Stimulated activated CD8-positive, alpha-beta memory T cell treated with anti-CD3 and anti-CD28 coated beads, Interleukin-7, amount 100 ng/mL, for 1 hour (primary cell): ENCODE measurements around the gene FBXO48.
"Not testable (repeated sequence)": the region's sequence is repeated elsewhere in the genome, so short reads cannot be mapped to it uniquely, and the experiment has no call there.

Experiments
- DNase-seq, 2 donors: peaks; one replicate each; pipeline ENCODE4 v3.0.0-alpha.2; 2020; ENCODE audit warnings: low read depth in 2 of 2

The FBXO48 gene, protein sequence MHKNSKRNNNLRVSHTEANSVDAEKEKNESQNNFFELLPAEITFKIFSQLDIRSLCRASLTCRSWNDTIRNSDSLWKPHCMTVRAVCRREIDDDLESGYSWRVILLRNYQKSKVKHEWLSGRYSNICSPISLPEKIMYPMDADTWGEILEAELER

DNA sequence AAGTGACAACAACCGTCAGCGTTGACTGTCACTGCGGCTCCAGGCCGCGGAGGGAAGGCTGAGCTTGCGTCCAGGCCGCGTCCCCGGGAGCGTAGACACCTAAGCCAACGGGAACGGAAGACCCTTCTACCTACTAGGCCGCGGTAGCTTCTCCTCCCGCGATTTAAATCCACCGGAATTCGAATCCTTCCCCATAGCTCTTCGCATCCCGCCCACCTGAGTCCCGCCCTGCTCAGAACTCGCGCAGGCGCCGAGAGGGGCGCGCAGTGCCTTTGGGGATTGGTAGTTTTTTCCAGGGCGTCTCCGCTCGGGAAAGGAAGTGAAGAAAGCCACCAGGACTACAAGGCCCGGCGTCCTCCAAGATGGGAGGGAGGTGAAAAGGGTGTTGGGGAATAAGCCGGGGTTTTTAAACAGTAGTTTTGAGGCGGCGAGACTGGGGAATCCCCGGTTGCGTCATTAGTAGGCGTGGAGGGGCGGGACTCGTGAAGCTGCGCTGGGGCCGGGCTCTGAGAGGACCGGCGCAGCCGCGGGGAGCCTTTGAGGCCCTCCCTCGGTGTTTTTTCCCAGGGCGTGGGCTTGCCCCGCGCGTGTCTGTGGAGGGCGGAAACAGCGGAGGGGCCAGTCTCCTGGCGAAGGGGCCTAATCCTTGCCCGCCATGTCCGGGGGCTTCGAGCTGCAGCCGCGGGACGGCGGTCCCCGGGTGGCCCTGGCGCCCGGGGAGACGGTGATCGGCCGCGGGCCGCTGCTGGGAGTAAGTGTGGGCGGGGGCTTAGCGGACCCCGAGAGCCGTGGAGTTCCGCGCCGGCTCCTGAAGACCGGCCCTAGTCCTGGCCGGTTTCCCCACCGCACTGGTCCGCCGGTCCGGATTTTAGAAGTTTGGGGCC, at the start of gene FBXO48, which contains the start of gene APLF:
Gene FBXO48 (minus strand): TSS at position 218 of the 884 bp plus-strand sequence. CDS start 2,149 bp downstream, outside the sequence.
Gene APLF (plus strand): TSS at position 509 of the 884 bp plus-strand sequence. CDS start 147 bp downstream, at position 656.
- DNase-seq: peak; percentile 96 to 97

DNA sequence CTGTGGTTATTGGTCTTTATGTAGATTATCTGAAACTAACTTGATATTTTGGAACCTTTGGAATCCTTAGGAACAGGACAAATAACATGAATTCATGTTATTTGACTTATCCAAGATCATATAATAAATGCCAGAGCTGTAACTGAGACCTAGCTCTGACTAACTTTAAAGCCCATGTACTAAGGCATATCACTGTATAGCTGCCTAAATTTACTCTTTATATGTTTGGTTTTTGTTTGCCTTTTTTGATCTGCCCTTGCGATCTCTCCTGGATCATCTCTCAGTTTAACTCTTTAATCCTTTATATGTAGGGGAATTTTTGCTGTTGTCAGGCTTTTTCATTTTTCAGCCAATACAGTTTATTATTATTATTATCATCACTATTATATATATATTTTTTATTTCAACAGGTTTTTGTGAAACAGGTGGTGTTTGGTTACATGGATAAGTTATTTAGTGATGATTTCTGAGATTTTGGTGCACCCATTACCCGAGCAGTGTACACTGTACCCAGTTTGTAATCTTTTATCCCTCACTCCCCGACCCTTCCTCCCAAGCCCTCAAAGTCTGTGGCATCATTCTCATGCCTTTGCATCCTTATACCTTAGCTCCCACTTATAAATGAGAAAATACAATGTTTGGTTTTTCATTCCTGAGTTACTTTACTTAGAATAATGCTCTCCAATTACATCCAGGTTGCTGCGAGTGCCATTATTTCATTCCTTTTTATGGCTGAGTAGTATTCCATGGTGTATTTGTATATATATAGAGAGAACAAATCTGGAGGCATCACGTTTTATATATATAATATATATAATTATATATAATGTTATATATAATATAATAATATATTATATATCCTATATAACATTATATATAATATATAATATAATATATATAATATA, 49.2 kb upstream of the FBXO48 start:
- DNase-seq: no peak

DNA sequence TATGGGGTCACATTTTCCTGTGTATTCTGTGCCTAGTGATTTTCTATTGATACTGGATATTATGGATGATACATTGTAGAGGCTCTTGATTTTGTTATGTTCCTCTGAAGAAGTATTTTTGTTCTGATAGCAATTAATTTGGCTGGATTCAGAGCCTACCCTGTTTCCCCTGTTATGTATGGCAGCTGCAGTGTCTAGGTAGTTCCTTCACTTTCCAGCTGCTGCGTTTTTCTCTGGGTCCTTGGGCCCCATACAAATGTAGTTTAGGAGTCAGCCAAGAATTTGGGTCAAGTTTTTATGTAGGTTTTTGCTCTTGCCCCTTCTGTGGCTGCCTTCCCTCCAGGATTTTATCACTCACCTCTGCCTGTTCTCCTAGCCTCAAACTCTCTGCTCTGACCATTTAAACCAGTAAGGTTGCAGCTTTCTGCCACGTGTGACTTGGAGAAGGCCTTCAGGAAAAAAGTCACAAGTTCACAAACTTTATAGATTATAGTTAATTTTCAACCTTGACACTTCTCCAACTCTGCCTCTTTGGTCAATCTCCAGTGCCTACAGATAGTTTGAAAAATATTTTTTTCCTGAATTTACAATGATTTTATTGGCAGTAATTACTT, 47.3 kb upstream of the FBXO48 start:
- DNase-seq: no peak

DNA sequence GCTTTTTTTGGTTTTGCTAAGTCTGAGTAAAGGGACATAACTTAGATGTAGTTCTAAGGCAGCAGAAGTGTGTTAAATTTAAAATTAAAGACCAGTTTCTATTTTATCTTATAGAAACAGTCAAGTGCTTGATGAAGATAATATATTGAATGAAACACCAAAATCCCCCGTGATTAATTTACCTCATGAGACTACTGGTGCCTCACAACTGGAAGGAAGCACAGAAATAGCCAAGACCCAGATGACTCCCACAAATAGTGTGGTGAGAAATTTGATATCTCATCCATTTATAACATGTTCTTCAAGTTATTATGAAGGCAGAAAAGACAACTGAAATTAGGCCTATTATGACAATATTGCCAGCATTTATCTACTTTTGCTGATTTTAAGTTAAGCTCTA, 45.9 kb upstream of the FBXO48 start:
- no peak for DNase-seq

DNA sequence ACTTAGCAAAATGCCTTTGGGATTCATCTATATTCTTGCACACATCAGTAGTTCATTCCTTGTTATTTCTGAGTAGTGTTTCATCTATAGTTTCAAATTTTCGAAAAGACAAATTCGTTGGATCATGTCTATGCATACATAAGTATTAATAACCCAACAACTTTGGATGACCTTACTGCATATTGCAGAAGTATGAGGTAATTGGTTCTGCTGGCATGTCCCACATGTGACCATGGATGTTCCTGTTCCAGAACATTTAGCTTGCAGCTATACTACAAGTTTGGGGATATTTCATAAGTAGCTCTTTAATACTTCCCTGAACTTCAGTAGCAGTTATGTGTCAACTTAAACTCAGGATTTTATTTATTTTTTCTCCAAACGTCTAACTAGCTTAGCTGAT, 45.2 kb upstream of the FBXO48 start:
- no peak for DNase-seq

DNA sequence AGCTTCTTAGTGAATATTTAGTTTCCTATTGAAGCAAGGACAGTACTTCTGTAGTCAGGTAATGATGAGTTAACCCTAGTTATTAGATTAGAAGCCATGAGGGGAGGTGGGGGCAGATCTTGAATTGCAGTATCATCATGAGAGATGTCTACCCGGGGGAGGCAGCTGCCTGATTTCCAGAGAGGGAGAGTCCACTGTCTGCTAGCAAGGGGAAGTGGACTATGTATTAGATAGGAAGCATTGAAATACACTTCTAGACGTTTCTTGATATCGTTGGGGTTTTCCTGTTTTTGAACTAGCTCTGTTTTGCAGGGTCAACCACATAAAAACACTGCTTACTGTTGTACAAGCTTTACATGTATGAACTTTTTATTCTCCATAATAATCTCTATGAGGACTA, 39.1 kb upstream of the FBXO48 start:
- no peak for DNase-seq

DNA sequence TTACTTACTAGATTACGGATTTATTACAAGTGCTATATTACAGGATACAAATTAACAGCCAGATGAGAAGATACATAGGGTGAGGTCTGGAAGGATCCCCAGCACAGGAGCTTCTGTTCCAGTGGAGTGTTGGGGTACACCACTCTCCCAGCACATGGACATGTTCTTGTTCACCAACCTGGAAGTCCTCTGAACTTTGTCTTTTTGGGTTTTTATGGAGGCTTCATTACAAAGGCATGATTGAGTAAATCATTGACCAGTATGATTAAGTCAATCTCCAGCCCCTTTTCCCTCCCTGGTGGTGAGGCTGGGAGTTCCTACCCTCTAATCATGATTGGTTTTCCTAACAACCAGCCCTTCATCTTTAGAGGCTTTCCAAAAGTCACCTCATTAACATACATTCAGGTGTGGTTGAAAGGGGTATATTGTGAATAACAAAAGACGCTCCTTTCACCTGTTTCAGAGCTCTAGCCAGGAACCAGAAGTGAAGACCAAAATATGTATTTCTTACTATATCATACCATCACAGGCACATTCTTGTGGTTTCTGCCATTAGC, 38.6 kb upstream of the FBXO48 start:
- DNase-seq: no peak

DNA sequence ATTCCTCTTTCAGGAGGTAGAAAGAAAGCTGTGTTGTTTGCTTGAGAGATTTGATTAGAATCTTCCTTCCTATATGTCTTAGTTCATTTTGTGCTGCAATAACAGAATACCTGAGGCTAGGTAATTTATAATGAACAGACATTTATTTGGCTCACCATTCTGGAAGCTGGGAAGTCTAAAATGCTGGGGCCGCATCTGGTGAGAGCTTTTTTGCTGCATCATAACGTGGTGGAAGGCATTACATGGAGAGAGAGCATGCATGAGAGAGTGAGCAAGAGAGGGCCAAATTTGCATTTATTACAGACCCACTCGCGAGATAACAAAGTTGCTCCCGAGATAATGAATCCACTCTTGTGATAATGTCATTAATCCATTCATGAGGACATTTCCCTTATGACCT, 34.7 kb upstream of the FBXO48 start:
- no peak for DNase-seq

DNA sequence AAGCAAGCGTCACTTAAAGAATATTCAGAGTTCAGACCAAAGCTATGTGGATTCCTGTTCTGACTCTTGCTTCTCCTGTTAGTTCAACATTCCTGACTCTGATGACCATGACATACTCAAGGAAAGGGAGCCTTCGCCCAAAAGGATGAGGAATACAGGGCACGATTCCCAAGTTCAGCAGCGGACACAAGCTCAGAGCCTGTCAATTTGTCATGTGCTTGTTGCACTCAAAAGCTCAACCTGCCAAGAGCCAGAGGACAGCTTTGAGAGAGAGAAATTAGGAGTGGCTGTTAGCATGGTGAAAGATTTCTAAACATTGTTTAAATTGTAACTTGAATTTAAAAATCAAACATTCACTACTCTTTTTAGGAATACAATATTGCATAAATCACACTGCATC, 33.6 kb upstream of the FBXO48 start:
- DNase-seq: no peak

DNA sequence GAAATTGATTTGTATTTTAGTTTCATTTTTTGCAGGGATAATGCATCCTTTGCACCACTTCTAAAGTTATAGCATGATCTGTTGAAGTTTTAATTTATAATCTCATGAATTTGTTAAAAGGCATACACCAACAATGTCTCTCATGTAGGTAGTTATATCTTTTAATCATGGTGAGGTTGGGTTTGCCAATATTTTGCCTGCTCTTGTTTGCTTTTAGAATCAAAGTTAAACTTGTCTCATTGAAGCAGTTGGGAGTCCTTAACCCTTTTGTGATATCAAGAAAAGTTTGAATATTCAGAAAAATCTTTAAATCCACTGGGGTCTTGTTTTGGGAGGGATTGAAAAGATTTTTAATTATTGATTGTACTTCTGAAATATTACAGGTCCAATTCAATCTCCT, 32.0 kb upstream of the FBXO48 start:
- DNase-seq: no peak

DNA sequence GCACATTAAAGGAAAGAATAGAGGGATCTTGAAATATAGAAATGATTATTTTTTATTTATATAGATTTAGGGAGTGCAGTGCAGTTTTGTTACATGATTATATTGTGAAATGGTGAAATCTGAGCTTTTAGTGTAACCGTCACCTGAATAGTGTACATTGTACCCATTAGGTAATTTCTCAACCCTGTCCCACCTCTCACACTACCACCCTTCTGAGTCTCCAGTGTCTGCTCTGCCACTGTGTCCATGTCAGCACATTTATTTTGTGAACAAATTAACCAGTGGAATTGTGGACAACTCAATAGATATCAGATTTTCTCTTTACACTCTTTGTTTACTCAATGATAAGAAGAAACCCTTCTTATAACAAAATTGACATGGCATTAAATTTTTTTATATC, 24.5 kb upstream of the FBXO48 start:
- no peak for DNase-seq

DNA sequence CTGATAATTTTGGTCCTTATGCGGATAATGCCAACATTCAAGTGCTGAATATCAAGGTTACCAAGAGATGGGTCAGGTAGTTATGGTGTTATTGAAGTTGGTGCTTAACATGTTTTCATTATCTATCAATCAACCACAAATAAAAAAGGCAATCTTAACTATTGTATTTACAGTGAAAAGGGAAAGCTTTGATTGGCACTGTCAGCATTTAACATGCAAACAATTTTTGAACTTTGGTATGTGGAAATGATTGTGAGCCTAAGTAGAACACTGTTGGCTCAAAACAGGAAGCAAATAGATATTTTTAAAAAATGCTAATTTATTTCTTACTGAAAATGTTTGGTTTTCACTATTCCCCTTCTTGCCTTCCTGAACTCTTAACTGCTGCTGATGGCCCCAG, 22.2 kb upstream of the FBXO48 start:
- no peak for DNase-seq

DNA sequence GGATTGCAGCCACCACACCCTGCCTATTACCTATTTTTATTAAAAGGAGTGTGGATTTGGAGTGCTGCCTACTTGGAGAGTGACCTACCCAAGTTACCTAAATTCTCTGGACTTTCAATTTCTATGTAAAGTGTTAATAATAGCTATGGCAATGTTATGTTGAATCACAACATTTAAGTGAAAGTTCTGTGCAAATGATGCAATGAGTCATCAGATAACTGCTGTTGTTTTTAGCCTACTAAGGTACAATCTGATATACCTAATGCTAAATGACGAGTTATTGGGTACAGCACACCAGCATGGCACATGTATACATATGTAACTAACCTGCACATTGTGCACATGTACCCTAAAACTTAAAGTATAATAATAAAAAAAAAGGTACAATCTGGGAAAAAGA, 21.5 kb upstream of the FBXO48 start:
- not testable (repeated sequence) for DNase-seq

DNA sequence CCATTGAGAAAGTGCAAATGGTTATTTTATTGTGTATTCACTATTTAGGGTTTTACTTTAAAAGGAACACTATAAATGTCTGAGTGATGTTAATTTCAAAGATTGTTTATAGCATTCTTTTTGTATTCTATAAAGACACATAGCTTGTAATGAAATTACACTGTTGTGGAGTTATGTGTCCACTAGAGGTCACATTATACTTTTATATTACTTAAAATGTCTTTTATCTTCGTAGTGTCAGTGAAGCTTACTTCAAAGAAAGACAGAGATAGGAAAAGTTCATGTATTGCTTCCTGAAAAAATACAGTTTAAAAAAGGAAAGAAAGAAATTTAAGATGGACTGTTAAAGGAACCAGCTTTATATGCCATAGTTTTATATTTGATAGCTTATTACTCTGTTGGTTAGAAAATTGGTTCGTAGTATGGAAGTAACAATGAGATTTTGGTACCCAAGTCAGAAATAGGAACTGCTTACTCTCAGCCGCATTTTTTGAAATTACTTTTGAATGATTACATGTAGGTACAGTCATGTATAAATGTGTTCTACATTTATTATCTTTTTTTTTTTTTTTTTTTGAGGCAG, 20.8 kb upstream of the FBXO48 start:
- no peak for DNase-seq

DNA sequence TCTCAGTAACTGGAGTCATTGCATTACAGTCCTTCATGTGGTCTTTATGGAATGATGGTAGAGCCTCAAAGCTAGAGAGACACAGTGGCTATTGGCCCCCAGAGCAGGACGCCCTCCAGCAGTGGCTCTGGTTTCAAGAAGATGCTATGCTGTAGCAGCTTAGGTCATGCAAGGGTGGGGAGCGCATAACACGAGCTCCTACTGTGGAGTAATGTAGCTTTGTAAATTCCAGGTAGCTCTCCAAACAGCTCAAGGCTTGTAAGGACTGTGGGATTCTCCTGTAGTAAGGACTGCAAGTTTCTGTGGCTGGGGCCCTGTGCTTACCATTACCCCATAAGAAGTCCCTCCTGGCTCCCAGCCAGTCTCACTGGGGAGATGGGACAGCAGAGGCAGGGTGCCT, 15.9 kb upstream of the FBXO48 start:
- DNase-seq: no peak

DNA sequence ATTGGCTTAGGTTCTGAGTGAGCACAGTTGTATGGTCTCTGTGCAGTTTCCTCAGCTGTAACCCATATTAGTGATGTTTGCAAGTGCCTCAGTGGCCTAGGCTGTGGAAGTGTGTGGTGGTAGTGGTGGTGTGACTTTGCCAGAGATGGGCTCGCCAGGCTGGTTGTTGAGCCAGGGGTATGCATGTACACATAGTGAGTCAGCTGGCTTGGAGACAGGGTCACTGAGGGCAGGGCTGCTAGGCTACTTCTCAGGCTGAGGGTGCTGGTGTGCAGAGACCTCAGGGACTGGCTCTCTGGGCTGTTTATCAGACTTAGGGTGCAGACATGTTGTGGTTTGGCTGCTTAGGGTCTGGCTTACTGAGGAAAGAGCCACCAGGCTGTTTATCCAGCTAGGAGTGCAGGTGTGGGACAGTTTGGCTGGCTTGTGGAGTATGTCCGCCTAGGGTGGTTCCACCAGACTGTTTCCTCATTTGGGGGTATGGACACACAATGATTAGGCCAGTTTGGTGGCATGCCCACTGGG, 15.3 kb upstream of the FBXO48 start:
- DNase-seq: no peak

DNA sequence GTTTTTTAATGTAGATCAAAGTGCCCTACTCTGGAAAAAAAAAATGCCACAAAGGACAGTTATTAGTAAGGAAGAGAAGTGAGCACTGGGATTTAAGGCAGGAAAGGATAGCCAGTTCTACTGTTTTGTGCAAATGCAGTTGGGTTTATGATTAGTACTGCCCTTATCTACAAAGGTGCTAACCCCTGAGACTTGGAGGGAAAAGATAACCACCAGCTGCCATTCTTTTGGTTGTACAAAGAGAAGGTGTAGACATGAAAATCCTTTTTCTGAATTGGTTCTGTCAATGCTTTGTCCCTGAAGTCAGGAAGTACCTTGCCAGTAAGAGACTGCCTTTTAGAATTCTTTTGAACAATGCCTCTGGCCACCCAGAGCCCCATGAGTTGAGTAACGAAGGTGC, 11.6 kb upstream of the FBXO48 start:
- no peak for DNase-seq

DNA sequence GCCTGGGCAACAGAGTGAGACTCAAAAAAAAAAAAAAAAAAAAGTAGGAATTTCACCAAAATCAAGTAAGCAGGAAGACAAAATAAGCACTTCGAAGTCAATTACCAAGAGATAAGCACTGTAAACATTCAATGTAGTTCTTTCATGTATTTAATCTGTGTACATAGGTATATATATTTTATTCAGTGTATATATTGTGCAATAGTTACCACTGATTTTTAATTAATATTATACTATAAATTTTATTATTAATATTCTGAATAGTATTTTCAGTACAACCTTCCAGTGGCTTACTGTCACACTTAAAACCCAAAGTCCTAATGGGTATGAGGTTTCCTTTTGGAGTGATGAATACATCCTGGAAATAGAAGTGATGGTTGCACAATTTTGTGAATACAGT, 9.4 kb upstream of the FBXO48 start:
- no peak for DNase-seq

DNA sequence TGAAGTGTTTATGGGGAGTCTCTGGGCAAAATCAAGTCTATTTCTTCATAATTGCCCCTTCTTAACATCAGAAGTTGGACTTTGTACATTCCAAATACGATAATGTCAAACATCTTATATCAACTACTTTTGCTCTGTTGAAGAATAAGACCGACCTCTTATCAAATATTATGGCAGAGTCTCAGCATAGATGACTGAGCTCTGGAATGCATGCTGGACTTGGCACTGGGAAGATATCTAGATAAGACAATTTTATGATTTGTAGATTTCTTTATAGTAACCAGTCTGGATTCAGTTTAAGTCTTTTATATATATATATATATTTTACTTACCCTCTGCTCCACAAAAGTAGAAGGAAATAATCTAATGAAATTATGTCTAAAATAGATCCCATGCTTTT, 8.5 kb upstream of the FBXO48 start:
- no peak for DNase-seq

DNA sequence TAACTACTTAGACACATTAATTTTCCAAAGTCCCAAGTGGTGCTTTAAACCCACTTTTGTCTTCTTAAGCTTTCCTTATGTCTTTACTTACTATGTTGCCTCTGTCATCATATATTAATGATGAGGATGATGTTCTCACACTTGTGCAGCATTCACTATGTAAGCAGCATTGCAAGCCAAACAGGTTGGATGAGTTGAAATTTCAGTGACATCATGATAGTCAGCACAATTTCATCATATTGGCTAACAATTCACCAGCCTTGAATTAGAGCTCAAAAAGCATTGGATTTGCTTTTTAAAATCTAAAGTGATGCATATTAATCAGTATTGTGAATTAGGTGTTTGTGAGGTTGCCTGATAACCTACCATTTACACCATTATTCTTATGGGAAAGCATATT, 8.0 kb upstream of the FBXO48 start:
- no peak for DNase-seq
